ENCODE results near the gene RRP1.

Gene RRP1

GRCh38 chr21:43846430-43846829 is 57.1 kb downstream of the RRP1 start:
- FAIRE-seq = no peak

GRCh38 chr21:43847301-43847700 is 57.9 kb downstream of the RRP1 start:
- no peak for FAIRE-seq

GRCh38 chr21:43848771-43849170 is 59.4 kb downstream of the RRP1 start:
- no peak for FAIRE-seq

GRCh38 chr21:43849532-43850299 is 60.3 kb downstream of the RRP1 start:
- no peak for FAIRE-seq

- FAIRE-seq = no peak
Measured at GRCh38 chr21:43850728-43851295, 61.4 kb downstream of the RRP1 start.

- no peak for FAIRE-seq
Measured at GRCh38 chr21:43851593-43851992, 62.2 kb downstream of the RRP1 start.

- FAIRE-seq = no peak
Measured at GRCh38 chr21:43853851-43854772, 64.7 kb downstream of the RRP1 start.
